Lower leg skin (tissue), 3 donors: ENCODE results near the gene CST3.

Source experiments
- POLR2A ChIP-seq, 2 donors: fragments of 450-650 bp; IDR thresholded peaks; one replicate each; pipeline ENCODE4 v1.6.1; 2016 to 2017; ENCODE audit warnings: antibody characterized with exemption in 2 of 2, mild to moderate bottlenecking in 1 of 2, moderate library complexity in 1 of 2
- TF ChIP-seq, protein P1 (sequence below), 3 donors: fragments of 450-650 bp; IDR thresholded peaks; one replicate each; pipeline ENCODE4 v1.5.1; 2016; ENCODE audit warnings: antibody characterized with exemption in 3 of 3, mild to moderate bottlenecking in 3 of 3, moderate library complexity in 2 of 3

DNA sequence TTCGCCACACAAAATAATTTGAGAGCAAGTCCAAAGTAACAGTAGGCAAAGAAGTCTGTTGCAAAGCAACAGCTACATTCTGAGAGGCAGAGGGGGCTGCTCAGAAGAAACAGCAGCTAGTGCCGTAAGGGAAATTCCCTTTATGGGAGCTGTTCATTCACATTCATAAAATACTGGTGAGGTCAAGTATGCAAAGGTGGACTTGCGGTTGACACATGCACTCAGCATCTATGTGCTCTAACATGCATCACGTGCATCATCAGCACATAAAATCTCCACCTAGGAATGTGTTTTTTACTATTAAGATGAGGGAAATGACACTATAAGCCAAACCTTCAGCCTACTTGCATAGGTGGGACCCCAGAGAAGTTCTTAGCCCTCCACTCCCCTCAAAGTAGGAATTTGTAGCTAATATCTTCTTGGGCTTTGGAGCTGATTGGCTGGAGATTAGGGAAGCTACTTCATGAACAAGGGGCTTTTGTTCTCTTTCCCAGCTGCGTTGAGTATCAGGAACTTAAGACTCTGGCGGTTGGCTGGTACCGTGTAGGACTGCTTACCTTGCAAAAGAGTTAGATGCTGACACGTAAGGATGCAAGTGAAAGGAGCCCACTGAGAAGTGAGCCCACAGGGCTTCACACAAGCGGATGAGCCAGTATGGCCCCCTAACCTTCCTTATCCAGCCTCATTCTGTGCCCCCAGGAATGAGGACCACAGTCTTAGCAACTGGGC is 12.4 kb downstream of the CST3 start:
- TF ChIP-seq, protein P1, sequence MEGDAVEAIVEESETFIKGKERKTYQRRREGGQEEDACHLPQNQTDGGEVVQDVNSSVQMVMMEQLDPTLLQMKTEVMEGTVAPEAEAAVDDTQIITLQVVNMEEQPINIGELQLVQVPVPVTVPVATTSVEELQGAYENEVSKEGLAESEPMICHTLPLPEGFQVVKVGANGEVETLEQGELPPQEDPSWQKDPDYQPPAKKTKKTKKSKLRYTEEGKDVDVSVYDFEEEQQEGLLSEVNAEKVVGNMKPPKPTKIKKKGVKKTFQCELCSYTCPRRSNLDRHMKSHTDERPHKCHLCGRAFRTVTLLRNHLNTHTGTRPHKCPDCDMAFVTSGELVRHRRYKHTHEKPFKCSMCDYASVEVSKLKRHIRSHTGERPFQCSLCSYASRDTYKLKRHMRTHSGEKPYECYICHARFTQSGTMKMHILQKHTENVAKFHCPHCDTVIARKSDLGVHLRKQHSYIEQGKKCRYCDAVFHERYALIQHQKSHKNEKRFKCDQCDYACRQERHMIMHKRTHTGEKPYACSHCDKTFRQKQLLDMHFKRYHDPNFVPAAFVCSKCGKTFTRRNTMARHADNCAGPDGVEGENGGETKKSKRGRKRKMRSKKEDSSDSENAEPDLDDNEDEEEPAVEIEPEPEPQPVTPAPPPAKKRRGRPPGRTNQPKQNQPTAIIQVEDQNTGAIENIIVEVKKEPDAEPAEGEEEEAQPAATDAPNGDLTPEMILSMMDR (IDR thresholded peaks at IDR 0.05), result no peak
- no peak for TF ChIP-seq POLR2A (IDR thresholded peaks at IDR 0.05)
